NOMO-1 treated with DMSO at 0.1 percent for 48 hours (cell line): ENCODE measurements around the gene TEKT4.
"Not testable (repeated sequence)": the region's sequence is repeated elsewhere in the genome, so short reads cannot be mapped to it uniquely, and the experiment has no call there.

Experiments
- DNase-seq: peaks from one replicate; lab custom pipeline; 2025; ENCODE audit not compliant: unreplicated experiment; lab: John Stamatoyannopoulos, UW

Gene TEKT4

GRCh38 chr2:94871226-94872087 lies at the start of gene TEKT4:
Gene TEKT4, plus strand, starts transcription at chr2:94871430. Its CDS starts 150 bp downstream, at chr2:94871580.
- no peak for DNase-seq

DNA sequence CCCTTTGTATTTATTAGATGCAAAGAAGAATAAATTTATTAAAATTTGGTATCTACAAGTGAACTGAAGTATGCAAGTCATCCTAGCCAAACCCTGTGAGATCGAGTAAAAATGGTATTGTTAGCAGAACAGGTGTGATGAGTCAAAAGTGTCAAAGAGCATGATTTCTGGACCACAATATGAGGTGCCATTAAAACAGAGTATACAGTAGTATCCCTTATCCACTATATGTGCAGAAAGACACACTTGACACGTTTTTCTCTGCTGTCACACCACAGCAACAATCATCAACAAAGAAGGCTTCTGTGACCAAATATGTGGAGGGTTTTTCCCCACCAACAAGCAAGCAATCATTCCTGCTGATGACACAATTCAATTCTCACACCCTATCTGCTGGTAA lies 32.0 kb upstream of the TEKT4 start:
- DNase-seq: not testable (repeated sequence)

DNA sequence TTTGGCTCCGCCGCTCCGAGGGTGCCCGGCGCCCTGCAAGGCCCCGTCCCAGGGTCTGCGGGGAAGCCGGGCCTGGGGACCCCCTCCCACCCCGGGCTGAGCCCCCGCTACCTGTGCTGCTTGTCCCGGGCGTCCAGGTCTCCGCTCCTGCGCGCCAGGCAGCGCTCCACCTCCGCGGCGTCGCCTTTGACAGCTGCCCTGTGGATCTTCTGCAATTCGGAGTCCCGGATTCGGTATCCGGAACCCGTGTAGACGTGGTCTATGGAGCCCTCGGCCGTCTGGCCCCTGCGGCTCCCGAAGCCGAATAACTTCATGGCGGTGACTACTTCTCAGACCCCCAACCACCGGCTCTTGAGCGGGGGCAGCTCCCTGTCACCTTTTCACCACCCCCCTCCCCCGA lies 14.4 kb upstream of the TEKT4 start:
- not testable (repeated sequence) for DNase-seq

- not testable (repeated sequence) for DNase-seq
These were observed 13.7 kb upstream of the TEKT4 start for GRCh38 chr2:94857367-94858162.

- DNase-seq: not testable (repeated sequence)
These were observed 12.9 kb upstream of the TEKT4 start for GRCh38 chr2:94858163-94858888.

GRCh38 chr2:94861308-94862152 lies 9.7 kb upstream of the TEKT4 start:
- DNase-seq: no peak

DNA sequence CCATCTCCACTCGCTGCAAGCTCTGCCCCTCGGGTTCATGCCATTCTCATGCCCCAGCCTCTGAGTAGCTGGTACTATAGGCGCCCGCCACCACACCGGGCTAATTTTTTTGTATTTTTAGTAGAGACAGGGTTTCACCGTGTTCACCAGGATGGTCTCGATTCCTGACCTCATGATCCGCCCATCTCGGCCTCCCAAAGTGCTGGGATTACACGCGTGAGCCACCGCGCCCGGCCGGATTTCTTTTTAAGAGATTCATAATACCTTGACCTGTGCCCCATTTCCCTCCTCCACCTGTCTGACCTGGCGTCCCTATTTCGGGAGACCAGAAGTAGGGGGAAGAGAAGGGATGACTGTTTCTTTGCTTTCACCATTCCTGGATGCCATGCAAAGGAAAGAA lies 8.3 kb upstream of the TEKT4 start:
- not testable (repeated sequence) for DNase-seq

GRCh38 chr2:94869131-94869530 lies 2.1 kb upstream of the TEKT4 start:
- no peak for DNase-seq

DNA sequence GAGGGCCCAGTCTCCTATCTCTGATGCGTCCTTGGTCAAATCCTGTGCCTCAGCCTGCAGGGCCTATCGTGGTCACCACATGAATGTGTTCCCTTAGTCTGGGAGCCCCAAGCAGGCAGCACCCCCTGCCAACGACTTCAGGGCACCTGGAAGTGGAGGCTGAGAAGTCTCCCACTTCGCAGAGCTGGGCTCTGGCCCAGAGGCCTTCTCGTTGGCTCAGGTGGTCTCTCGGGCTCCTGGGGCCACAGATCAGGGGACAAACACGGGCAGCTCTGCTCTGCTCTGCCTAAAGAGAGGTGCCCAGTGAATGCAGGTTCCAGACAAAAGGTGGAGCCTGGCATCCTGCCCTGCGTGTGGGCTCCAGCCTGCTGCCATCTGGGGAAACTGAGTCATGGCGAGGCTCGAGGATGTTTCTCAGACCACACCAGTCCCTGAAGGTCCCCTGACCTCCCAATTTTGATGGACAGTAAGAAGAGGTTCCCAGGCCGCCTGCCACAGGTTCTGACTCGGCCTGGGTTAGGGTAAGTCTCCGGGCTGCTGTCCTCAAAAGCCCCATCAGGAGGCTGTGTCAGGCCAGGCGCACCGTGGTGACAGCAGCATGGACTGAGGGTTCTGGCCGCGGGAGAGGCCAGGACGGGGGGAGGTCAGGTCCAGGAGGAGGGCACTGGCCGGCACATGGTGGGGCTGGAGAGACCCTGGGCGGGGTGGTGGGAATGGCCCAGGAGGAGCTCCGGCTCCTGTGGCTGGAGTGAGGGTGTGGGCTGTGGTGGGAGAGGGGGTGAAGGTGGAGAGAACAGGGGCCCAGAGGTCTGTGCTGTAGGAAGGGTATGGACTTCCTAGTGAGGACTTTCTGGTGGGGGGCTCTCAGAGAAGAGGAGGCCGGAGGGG lies 1.4 kb upstream of the TEKT4 start:
- DNase-seq: no peak

- DNase-seq: no peak
These were observed 597 bp upstream of the TEKT4 start for GRCh38 chr2:94870440-94871225.

DNA sequence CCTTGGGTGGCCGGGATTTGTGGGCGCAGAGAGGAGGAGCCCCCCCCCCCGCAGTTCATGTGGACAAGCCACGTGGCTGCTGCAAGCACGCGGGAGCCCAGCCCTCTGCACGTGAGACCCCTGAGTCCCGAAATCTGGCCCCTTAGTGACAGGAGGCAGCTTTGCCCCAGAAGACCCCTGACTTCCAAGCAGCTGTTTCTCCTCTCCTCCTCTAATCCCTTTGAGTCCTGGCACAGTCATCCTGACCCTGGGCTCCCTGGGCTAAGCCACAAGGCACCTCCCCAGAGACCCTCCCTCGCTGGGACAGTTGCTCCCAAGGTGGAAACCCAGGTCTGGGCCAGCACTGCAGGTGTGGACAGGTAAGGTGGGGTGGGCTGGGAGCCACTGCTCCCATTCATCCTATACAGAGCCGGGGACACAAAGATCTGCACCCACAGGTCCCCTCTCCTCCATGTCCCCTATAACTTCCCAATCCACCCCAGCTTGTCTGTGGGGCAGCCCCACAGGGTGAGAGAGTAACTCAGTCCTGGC lies 923 bp downstream of the TEKT4 start:
- DNase-seq: no peak

GRCh38 chr2:94872676-94873361 lies 1.6 kb downstream of the TEKT4 start:
- no peak for DNase-seq

DNA sequence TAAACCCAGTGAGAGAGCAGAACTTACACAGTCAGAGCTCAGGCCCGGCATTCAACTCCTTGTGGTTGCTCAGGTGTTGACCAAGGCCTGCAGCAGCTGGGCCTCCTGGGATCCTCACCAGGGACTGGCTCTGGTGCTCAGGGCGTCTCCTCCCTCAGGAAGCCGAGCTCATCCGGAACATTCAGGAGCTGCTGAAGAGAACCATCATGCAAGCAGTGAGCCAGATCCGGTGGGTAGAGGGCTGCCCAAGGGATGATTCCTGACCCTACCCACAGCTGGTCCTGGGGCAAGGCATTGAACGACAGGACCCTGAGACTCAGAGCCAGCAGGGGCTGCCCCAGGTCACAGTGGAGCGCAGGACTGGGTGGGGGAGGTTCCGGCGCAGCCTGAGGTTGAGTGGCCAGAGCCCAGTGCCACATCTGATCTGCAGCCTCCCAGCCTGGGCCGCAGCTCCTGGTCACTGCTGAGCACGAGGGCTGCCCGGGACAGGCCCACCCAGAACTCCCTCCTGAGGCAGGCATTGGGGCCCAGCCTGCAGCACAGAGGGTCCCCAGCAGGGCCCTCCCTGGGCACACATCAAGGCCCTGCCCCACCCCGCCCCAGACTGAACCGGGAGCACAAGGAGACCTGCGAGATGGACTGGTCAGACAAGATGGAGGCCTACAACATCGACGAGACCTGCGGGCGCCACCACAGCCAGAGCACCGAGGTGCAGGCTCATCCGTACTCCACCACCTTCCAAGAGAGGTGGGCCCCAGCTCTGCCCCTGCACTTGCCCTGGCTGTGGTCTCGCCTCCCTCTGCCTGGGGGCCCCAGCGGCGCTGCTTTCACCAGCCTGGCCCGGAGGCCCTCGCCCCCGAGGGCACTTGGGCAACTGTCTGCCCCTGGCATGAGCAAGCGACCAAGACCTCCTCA lies 2.4 kb downstream of the TEKT4 start:
- no peak for DNase-seq

DNA sequence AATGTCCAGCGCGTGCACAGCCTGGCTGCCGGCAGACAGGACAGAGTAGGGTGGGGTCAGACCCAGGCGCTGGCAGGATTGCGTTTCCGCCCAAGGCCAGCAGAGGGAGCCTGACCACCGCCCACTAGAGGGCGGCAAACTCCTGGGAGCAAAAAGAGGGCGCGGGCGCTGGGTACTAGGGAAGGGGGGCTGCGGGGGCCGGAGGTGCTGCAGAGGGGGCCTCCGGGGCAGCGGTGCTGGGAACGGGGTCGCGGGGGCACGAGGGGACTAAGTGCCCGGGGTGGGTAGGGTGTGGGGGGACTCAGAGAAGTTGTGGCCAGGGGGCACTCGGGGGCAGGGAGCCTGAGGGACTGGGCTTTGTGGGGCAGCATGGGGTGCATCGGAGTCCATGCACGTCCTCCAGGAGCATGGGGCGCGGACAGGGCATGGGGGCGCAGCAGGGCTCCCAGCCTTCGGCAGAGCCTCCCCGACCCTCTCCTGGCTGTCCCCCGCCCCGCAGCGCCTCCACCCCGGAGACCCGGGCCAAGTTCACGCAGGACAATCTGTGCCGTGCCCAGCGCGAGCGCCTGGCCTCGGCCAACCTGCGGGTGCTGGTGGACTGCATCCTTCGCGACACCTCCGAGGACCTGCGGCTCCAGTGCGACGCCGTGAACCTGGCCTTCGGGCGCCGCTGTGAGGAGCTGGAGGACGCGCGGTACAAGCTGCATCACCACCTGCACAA lies 3.2 kb downstream of the TEKT4 start:
- DNase-seq: peak; percentile 1

GRCh38 chr2:94875064-94875819 lies 4.0 kb downstream of the TEKT4 start:
- no peak for DNase-seq
